HG02763 (cell line): ENCODE results near the gene SLC17A5.

ENCODE experiments used
- ATAC-seq: cut with Tn5 transposase; IDR thresholded peaks from one replicate; pipeline ENCODE4 v1.9.1; 2021; ENCODE audit warnings: mild to moderate bottlenecking, moderate library complexity; ENCODE audit not compliant: unreplicated experiment

The SLC17A5 gene

GRCh38 chr6:73667798-73668197 lies 14.0 kb upstream of the SLC17A5 start:
- ATAC-seq, result no peak

GRCh38 chr6:73666393-73666792 lies 12.6 kb upstream of the SLC17A5 start:
- no peak for ATAC-seq

GRCh38 chr6:73665686-73666319 lies 12.0 kb upstream of the SLC17A5 start:
- ATAC-seq, result no peak

GRCh38 chr6:73664701-73665100 lies 10.9 kb upstream of the SLC17A5 start:
- ATAC-seq, result no peak

- no peak for ATAC-seq
These were observed 3.4 kb upstream of the SLC17A5 start for GRCh38 chr6:73657201-73657600.

GRCh38 chr6:73656531-73657145 lies 2.8 kb upstream of the SLC17A5 start:
- ATAC-seq, result no peak

- ATAC-seq, result no peak
These were observed 1.6 kb upstream of the SLC17A5 start for GRCh38 chr6:73655341-73655917.

- ATAC-seq, result peak; percentile 37
These were observed 888 bp downstream of the SLC17A5 start for GRCh38 chr6:73652637-73653570.

- ATAC-seq, result no peak
These were observed 4.0 kb downstream of the SLC17A5 start for GRCh38 chr6:73649783-73650182.

- no peak for ATAC-seq
These were observed 5.6 kb downstream of the SLC17A5 start for GRCh38 chr6:73648166-73648565.

GRCh38 chr6:73644941-73645591 lies 8.7 kb downstream of the SLC17A5 start:
- ATAC-seq, result no peak

- no peak for ATAC-seq
These were observed 9.8 kb downstream of the SLC17A5 start for GRCh38 chr6:73644030-73644429.

- no peak for ATAC-seq
These were observed 11.3 kb downstream of the SLC17A5 start for GRCh38 chr6:73642530-73642929.

GRCh38 chr6:73640179-73640750 lies 13.5 kb downstream of the SLC17A5 start:
- ATAC-seq, result no peak

- ATAC-seq, result no peak
These were observed 14.8 kb downstream of the SLC17A5 start for GRCh38 chr6:73639040-73639439.

GRCh38 chr6:73637404-73637803 lies 16.4 kb downstream of the SLC17A5 start:
- no peak for ATAC-seq

GRCh38 chr6:73636048-73636447 lies 17.7 kb downstream of the SLC17A5 start:
- no peak for ATAC-seq

- no peak for ATAC-seq
These were observed 21.4 kb downstream of the SLC17A5 start for GRCh38 chr6:73632346-73632745.

- no peak for ATAC-seq
These were observed 21.9 kb downstream of the SLC17A5 start for GRCh38 chr6:73631849-73632248.

- no peak for ATAC-seq
These were observed 23.4 kb downstream of the SLC17A5 start for GRCh38 chr6:73630401-73630800.

GRCh38 chr6:73624896-73625295 lies 28.9 kb downstream of the SLC17A5 start:
- ATAC-seq, result no peak
